Smooth muscle cell (in vitro differentiated cells): ENCODE measurements around the gene ARSK. TPM values are rescaled to one million over a fixed set of nuclear protein-coding genes. Genes with fewer than 3 reads are reported as not detected.
A peak's percentile ranks its signal among the peaks of the same experiment; 100 is the strongest.

Experiments used
- DNase-seq: peaks from one replicate; lab custom pipeline; 2025; ENCODE audit not compliant: unreplicated experiment; lab: John Stamatoyannopoulos, UW
- H2AFZ ChIP-seq: fragments of 200-600 bp; sonication (generic); 2 replicates; pipeline ENCODE4 v1.6.0; 2016; ENCODE audit warnings: antibody characterized with exemption, low read depth, mild to moderate bottlenecking
- H3F3A ChIP-seq: fragments of 200-600 bp; sonication (generic); 2 replicates; pipeline ENCODE4 v1.6.0; 2017; ENCODE audit warnings: antibody characterized with exemption, low read depth
- H3K27ac ChIP-seq: fragments of 200-600 bp; sonication (generic); 2 replicates; pipeline ENCODE4 v1.5.1; 2016; ENCODE audit warnings: low read depth, mild to moderate bottlenecking
- H3K27me3 ChIP-seq: fragments of 200-600 bp; sonication (generic); 2 replicates; pipeline ENCODE4 v1.6.1; 2016; ENCODE audit warnings: low read depth, mild to moderate bottlenecking
- H3K36me3 ChIP-seq: fragments of 200-600 bp; sonication (generic); 2 replicates; pipeline ENCODE4 v1.5.1; 2016; ENCODE audit warnings: low read depth
- H3K4me1 ChIP-seq: fragments of 200-600 bp; sonication (generic); 2 replicates; pipeline ENCODE4 v1.5.1; 2016; ENCODE audit warnings: low read depth
- H3K4me2 ChIP-seq: fragments of 200-600 bp; sonication (generic); 2 replicates; pipeline ENCODE4 v1.6.0; 2016; ENCODE audit warnings: mild to moderate bottlenecking
- H3K4me3 ChIP-seq: fragments of 200-600 bp; sonication (generic); 2 replicates; pipeline ENCODE4 v1.5.1; 2016; ENCODE audit warnings: mild to moderate bottlenecking
- H3K79me2 ChIP-seq: fragments of 200-600 bp; sonication (generic); 2 replicates; pipeline ENCODE4 v1.6.0; 2016; ENCODE audit warnings: low read depth, mild to moderate bottlenecking
- H3K9ac ChIP-seq: fragments of 200-600 bp; sonication (generic); 2 replicates; pipeline ENCODE4 v1.6.0; 2016; ENCODE audit warnings: low read depth
- H3K9me3 ChIP-seq: fragments of 200-600 bp; sonication (generic); replicated peaks from 2 replicates; pipeline ENCODE4 v1.5.1; 2016; ENCODE audit warnings: low read depth
- H4K20me1 ChIP-seq: fragments of 200-600 bp; sonication (generic); 2 replicates; pipeline ENCODE4 v1.6.0; 2016; ENCODE audit warnings: low read depth
- WGBS: methylation state at CpG from one replicate; pipeline ENCODE4 v1.1.7; 2016; ENCODE audit warnings: low lambda C conversion rate; 5-methylcytosine and 5-hydroxymethylcytosine counted together
- polyA plus RNA-seq: library from polyadenylated mRNA; unstranded; fragments of >200 nt; fragmentation: Nextera tagmentation; extraction: Ambion mirVana; gene quantifications from 2 replicates; pipeline ENCODE4 v1.2.1, GENCODE V29; 2016
- total RNA-seq: library from RNA; depleted of rRNA; stranded (reverse); fragments of >200 nt; gene quantifications from 2 replicates; pipeline ENCODE4 v1.2.3, GENCODE V29; 2014
- TF ChIP-seq, protein P1 (sequence below): fragments of 200-600 bp; sonication (generic); IDR thresholded peaks from 2 replicates; pipeline ENCODE4 v1.5.1; 2017; ENCODE audit warnings: borderline replicate concordance, mild to moderate bottlenecking, antibody characterized with exemption; ENCODE audit not compliant: insufficient read depth, poor library complexity, severe bottlenecking

ARSK gene
- total and polyA plus RNA-seq, 2 experiments from 2014 or later, result 12.1 to 18.8 TPM

DNA sequence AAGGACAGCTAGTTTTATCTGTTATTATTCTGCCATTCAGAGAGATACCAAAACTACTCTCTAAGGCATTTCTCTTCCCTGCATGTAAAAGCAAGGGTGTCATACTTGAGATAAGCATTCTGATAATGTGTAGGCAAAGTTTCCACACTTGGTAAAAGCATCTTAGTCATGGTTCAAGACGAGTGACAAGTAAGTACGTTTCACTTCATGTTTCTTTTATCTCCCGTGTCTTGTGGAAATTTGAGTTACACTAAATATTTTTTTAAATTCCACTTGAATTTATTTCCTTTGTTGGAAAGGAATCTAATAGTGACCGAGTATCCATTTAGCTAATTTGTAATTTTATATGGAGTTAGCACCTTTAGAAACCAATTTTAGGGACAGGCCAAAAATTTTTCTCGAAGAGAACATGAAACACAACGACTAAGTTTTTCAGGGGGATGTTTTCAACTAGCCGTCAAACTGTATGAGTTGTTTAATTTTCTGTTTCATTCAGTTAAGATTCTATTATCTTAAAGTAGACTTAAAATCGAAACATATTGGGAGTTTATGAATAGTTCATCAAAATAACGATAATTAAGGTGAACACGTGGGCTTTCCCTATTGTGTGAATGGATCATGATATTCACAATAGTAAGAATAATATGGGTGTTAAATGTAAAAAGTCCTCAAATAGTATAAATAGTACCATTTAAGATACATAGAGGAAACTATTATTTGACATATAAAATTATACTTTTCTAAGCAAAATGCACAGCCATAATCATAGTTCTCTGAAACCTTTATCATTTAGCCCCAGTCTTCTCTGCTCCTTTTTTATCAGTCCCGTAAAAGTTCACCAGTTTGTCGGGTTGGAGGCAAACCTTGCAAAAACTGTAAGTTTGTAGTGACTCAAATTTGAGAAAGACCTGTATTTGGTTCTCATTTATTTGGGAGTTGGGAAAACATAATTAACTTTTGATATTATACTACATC lies 93.3 kb downstream of the ARSK start:
- Histone ChIP-seq H3K4me1 (peaks cover 9% of the 10 kb centered on the region), H3K4me3 (peak overlapping the region; percentile 68), H3K9ac (no peak overlapping the region), H4K20me1 (no peaks in the 10 kb centered on the region), H3K4me2 (peak overlapping the region; percentile 94), H2AFZ (peak overlapping the region; percentile 97), H3K27me3 (no peaks in the 10 kb centered on the region), H3K9me3 (no peaks in the 10 kb centered on the region), H3K79me2 (no peaks in the 10 kb centered on the region), H3F3A (peaks cover 14% of the 10 kb centered on the region), H3K36me3 (no peaks in the 10 kb centered on the region), H3K27ac (peak overlapping the region; percentile 86)
- TF ChIP-seq, protein P1, sequence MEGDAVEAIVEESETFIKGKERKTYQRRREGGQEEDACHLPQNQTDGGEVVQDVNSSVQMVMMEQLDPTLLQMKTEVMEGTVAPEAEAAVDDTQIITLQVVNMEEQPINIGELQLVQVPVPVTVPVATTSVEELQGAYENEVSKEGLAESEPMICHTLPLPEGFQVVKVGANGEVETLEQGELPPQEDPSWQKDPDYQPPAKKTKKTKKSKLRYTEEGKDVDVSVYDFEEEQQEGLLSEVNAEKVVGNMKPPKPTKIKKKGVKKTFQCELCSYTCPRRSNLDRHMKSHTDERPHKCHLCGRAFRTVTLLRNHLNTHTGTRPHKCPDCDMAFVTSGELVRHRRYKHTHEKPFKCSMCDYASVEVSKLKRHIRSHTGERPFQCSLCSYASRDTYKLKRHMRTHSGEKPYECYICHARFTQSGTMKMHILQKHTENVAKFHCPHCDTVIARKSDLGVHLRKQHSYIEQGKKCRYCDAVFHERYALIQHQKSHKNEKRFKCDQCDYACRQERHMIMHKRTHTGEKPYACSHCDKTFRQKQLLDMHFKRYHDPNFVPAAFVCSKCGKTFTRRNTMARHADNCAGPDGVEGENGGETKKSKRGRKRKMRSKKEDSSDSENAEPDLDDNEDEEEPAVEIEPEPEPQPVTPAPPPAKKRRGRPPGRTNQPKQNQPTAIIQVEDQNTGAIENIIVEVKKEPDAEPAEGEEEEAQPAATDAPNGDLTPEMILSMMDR, result no peak
- DNase-seq, result no peak
- 65% methylated on average over 12 of the region's 12 CpGs for WGBS

DNA sequence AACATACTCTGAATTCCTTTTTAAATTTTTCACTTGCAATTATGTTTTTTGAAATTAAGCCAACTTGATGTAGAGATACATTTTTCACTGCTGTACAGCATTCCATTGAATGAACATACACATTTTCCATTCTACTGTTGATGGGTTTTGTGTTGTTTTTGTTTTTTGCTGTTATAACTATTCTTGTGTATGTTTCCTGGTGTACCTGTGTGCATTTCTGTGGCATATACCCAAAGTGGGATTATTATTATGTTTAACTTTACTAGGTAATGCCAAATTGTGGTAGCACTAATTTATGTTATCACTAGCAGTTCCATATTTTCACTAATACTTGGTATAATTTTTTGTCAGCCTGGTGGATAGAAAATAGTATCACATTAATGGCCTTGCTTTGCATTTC lies 94.4 kb downstream of the ARSK start:
- Histone ChIP-seq H3F3A (peaks cover 14% of the 10 kb centered on the region), H4K20me1 (no peaks in the 10 kb centered on the region), H3K36me3 (no peaks in the 10 kb centered on the region), H3K79me2 (no peaks in the 10 kb centered on the region), H3K27me3 (no peaks in the 10 kb centered on the region), H3K4me2 (no peak overlapping the region), H3K27ac (no peak overlapping the region), H2AFZ (no peak overlapping the region), H3K4me1 (peaks cover 9% of the 10 kb centered on the region), H3K4me3 (no peak overlapping the region), H3K9ac (no peak overlapping the region), H3K9me3 (no peaks in the 10 kb centered on the region)
- TF ChIP-seq, protein P1, result no peak
- no peak for DNase-seq

DNA sequence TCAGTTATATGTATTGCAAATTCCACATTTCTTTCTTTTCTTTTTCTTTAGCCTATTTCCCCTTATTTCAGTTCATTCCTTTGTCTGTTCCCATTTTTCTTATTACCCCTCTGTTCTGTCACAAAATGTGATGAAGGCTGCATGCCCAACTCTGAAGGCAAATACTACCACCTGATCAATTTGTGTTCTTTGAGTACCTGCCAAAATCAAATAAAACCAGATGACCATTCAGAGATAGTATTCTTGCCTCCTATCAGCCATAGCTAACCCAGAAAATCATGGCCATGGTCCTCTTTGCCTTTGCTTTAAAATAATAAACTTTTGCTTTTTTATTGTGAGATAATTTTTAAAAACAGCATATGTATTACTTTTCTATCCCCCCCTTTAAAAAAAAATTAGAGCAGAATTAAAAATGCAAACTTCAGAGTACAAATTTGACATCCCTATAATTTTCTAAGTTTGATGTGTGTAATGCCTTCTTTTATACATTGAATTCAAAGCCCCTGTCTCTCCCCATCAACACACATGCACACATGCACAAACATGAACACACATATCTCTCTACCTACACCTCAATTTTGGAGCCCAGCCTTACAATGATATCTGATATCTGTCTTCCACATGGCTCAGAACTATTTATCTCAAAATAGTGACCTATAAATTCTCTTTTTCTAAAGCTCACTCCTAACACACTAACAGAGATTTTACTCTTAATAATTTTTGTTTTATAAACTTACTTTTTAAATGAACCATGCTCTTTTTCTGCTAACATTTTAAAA lies 95.1 kb downstream of the ARSK start:
- Histone ChIP-seq H3K4me3 (no peak overlapping the region), H3K27ac (no peak overlapping the region), H3K4me1 (peaks cover 9% of the 10 kb centered on the region), H3K36me3 (no peaks in the 10 kb centered on the region), H2AFZ (no peak overlapping the region), H3K9ac (no peak overlapping the region), H3K4me2 (no peak overlapping the region), H4K20me1 (no peaks in the 10 kb centered on the region), H3K79me2 (no peaks in the 10 kb centered on the region), H3K9me3 (no peaks in the 10 kb centered on the region), H3K27me3 (no peaks in the 10 kb centered on the region), H3F3A (peaks cover 14% of the 10 kb centered on the region)
- TF ChIP-seq, protein P1, result no peak
- no peak for DNase-seq
